Urinary bladder (tissue), 4 donors: ENCODE results near the gene DLG1. TPM values are rescaled to one million over a fixed set of nuclear protein-coding genes. Genes with fewer than 3 reads are reported as not detected.

Experiments used
- DNase-seq: peaks from one replicate; pipeline ENCODE4 v3.0.0-alpha.2; 2015; ENCODE audit errors: extremely low spot score
- H3K27ac ChIP-seq: one replicate; pipeline ENCODE4 v1.5.1; 2013; ENCODE audit warnings: low read depth, mild to moderate bottlenecking, moderate library complexity
- H3K36me3 ChIP-seq: one replicate; pipeline ENCODE4 v1.6.1; 2013; ENCODE audit warnings: mild to moderate bottlenecking, moderate library complexity; ENCODE audit not compliant: insufficient read depth
- H3K4me1 ChIP-seq: one replicate; pipeline ENCODE4 v1.6.1; 2013; ENCODE audit warnings: mild to moderate bottlenecking, moderate library complexity; ENCODE audit not compliant: insufficient read depth
- H3K4me3 ChIP-seq: one replicate; pipeline ENCODE4 v1.5.1; 2013; ENCODE audit warnings: low read depth, low read length
- WGBS: extraction: QIAGEN DNeasy Blood & Tissue Kit; methylation state at CpG from one replicate; pipeline ENCODE4 v1.1.7; 2013; 5-methylcytosine and 5-hydroxymethylcytosine counted together
- polyA plus RNA-seq: library from polyadenylated mRNA; stranded (reverse); fragments of 200-250 nt; gene quantifications from one replicate; pipeline ENCODE4 v1.2.3, GENCODE V29; 2013
- total RNA-seq: library from RNA; depleted of rRNA; stranded (reverse); fragments of >200 nt; gene quantifications from one replicate; pipeline ENCODE4 v1.2.3, GENCODE V29; 2014
- donor health status: healthy with polysubstance abuse.
- donor health status: healthy.

The DLG1 gene
- total and polyA plus RNA-seq, 2 donors: 27.5 to 163 TPM

DNA sequence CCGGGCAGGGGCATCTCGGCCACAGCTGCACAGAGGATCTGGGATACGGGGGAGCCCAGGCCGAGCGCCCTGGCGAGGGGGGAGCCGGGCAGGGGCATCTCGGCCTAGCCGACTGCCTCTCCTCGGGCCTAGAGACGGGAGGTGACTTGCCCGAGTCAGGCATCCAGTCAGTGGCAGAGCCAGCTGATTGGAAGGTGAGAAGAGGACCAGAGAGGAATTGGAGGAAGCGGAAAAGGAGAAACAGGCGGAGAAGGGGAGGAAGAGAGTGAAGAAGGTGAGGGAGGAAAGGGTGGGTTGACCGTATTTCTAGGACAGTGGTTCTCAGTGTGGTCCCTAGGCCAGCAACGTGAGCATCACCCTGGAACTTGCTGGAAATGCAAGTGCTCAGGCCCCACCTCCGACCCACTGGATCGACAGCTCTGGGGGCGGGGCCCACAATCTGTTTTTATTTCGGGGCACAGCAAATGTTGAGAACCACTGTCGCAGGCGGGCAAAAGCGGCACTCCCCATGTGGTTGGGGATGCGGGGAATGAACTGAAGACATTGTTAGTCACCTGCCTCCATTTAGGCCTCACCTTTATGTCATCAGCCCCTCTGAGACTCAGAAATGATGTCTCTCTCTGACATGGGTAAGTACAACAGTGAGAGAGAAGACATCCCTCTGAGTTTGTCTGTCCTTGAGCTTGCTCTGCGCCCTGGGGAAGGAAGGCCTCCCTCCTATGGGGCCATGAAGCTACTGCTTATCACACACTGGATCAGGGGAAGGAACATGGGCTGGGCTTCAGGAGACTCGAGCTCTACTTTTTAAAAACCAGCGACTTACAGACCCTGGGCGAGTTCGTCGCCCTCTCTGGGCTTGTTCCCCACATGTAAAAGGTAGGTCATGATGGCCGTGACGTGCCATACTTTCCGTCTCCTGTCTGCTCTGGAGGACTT is 267.8 kb downstream of the DLG1 start:
- Histone ChIP-seq H3K36me3 (no peaks in the 10 kb centered on the region), H3K4me3 (no peak overlapping the region), H3K4me1 (no peaks in the 10 kb centered on the region), H3K27ac (no peak overlapping the region)
- 92% methylated on average over 31 of the region's 33 CpGs for WGBS
- no peak for DNase-seq

- Histone ChIP-seq H3K27ac (no peak within 1 kb of the TSS), H3K4me3 (peak within 1 kb of the TSS; percentile 45), H3K4me1 (no peaks in the 10 kb centered on the region), H3K36me3 (no peaks in the 10 kb centered on the region)
- WGBS: 1% methylated on average over 60 of the region's 60 CpGs
- no peak for DNase-seq
Observed at GRCh38 chr3:197029511-197030167, 268.8 kb downstream of the DLG1 start, which contains the start of gene MELTF. Gene MELTF (minus strand): TSS chr3:197029817. CDS start chr3:197029702, 115 bp downstream.

GRCh38 chr3:197028728-197029510 is 269.5 kb downstream of the DLG1 start:
- Histone ChIP-seq H3K4me1 (no peaks in the 10 kb centered on the region), H3K4me3 (peak overlapping the region; percentile 45), H3K36me3 (no peaks in the 10 kb centered on the region), H3K27ac (no peak overlapping the region)
- no peak for DNase-seq
- WGBS: 9% methylated on average over 67 of the region's 67 CpGs

GRCh38 chr3:197027896-197028727 is 270.3 kb downstream of the DLG1 start:
- 85% methylated on average over 22 of the region's 22 CpGs for WGBS
- no peak overlapping the region for H3K27ac ChIP-seq
- no peaks in the 10 kb centered on the region for H3K36me3 ChIP-seq
- no peaks in the 10 kb centered on the region for H3K4me1 ChIP-seq
- no peak for DNase-seq
- H3K4me3 ChIP-seq: no peak overlapping the region

DNA sequence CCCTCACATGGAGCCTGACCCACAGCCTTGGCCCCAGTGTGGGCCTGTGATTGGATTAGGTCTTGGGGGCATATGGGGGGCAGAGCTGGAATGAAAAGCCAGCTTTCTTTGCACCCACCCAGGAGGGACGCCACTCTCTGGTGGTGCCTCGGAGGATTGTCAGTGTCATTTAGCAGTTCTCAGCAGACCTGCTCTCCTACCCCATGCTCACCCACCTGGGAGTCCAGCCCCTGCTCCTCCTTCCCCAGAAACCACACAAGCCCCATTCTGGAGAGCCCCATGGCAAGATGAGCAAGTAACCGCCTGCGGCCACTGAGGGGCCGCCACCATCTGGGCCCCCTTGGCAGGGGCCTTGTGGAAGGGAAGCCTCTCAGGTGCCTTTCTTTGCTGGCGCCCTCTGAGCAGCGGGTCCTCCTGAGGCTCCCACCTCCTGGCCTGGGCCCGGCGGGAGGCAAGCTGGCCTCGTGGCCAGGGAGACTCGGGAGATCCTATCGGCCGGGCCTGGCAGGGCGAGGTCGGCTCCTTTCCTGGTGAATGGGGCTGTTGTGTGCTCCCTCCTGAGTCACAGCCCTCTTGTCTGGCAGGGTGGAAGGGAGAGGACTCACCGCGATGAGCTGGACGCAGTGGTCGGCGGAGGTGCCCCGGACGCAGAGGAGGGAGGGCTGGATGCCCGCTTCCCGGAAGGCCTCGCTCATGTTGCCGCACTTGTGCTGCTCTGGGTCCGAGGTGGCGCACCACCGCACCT is 271.1 kb downstream of the DLG1 start:
- no peaks in the 10 kb centered on the region for H3K4me1 ChIP-seq
- no peaks in the 10 kb centered on the region for H3K36me3 ChIP-seq
- no peak overlapping the region for H3K4me3 ChIP-seq
- no peak overlapping the region for H3K27ac ChIP-seq
- 93% methylated on average over 29 of the region's 29 CpGs for WGBS
- no peak for DNase-seq

- WGBS: 90% methylated on average over 9 of the region's 9 CpGs
- H3K36me3 ChIP-seq: no peaks in the 10 kb centered on the region
- H3K4me3 ChIP-seq: no peak overlapping the region
- no peak overlapping the region for H3K27ac ChIP-seq
- no peaks in the 10 kb centered on the region for H3K4me1 ChIP-seq
- no peak for DNase-seq
Observed at GRCh38 chr3:197026481-197026866, 271.9 kb downstream of the DLG1 start.

DNA sequence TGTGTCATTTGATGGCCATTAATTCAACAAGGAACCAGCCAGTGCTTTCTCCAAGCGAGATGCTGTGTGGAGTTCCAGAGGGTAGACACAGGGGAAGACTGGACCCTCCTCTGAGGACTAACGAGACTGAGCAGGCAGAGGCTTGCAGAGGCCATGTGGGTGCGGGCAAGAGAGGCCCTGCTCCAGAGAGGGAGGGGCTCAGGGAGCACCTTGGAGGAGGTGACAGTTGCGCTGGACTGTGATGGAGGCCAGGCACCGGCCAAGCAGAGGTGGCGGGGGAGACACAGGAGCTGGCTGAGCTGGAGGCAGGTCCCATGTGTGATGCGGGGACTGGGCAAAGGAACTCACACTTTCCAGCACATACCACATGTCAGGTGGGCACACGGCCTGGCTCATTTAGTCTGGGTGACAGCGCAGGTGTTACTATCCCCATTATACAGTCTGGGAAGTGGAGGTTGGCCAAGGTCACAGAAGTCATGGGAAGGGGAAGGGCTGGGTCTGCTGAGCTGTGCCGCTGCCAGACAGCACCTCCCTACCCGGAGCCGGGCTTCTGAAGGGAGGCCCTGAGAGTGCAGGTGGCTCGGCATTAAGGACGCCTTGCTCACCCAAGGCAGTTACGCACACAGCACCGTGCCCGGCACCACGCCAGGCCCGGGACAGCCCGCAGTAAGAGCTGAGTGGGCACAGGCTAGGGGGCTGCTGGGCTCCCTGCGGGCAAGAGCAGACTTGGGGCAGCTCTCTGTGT is 272.5 kb downstream of the DLG1 start:
- Histone ChIP-seq H3K27ac (no peak overlapping the region), H3K36me3 (no peaks in the 10 kb centered on the region), H3K4me3 (no peak overlapping the region), H3K4me1 (no peaks in the 10 kb centered on the region)
- 90% methylated on average over 21 of the region's 21 CpGs for WGBS
- no peak for DNase-seq

- no peaks in the 10 kb centered on the region for H3K36me3 ChIP-seq
- H3K4me3 ChIP-seq: no peak overlapping the region
- H3K27ac ChIP-seq: no peak overlapping the region
- DNase-seq: no peak
- no peaks in the 10 kb centered on the region for H3K4me1 ChIP-seq
- WGBS: 91% methylated on average over 28 of the region's 28 CpGs
Observed at GRCh38 chr3:197024881-197025735, 273.3 kb downstream of the DLG1 start.

GRCh38 chr3:197023998-197024651 is 274.3 kb downstream of the DLG1 start:
- Histone ChIP-seq H3K4me1 (no peaks in the 10 kb centered on the region), H3K4me3 (no peak overlapping the region), H3K36me3 (no peaks in the 10 kb centered on the region), H3K27ac (no peak overlapping the region)
- WGBS: 75% methylated on average over 36 of the region's 36 CpGs
- no peak for DNase-seq

DNA sequence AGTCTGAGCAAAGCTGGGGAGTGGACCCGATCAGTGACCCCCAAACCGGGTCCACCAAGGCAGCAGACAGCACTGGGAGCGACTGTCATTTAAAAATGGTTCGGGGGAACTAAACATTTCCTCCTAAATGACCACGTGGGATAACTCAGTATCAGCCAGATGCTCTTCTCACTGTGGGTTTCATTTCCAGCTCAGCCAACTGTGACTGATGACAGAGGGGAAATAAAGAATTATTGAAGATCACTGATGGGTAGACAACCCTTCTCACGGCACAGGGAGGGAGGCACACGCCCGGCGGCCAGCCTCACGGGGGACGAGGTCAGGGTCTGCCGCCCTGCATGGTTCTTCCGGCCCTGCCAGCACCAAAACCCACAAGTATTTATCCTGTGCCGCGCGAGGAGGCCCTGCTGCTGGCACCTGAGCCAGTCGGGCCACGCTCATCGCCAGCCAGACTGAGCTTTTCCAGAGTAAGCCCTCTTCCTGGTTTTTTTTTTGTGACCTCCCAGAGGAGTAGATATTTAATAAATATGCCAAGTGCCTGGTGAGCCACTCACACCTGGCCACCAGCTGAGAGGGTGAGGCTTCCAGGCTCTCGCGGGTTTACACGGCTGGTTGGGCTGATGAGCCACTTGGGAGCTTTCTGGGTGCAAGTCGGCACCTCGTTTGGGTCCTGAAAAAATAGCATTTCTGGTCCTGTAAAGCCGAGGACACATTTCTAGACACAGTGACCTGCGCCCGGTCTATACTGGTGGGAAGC is 275.0 kb downstream of the DLG1 start:
- DNase-seq: no peak
- 60% methylated on average over 27 of the region's 27 CpGs for WGBS
- H3K4me1 ChIP-seq: no peaks in the 10 kb centered on the region

More for the DNA sequence above, 275.0 kb downstream of the DLG1 start:
- no peak overlapping the region for H3K27ac ChIP-seq
- H3K36me3 ChIP-seq: no peaks in the 10 kb centered on the region
- H3K4me3 ChIP-seq: no peak overlapping the region
